Heart right ventricle (tissue), 16 donors: ENCODE measurements around the gene INCA1. TPM values are rescaled to one million over a fixed set of nuclear protein-coding genes. Genes with fewer than 3 reads are reported as not detected.

Experiments used
- ATAC-seq, 8 donors: fragments of 200-7000 bp; cut with Tn5 transposase; one replicate each; pipeline ENCODE4 v1.9.1; 2020; ENCODE audit warnings: mild to moderate bottlenecking in 8 of 8, moderate library complexity in 8 of 8, moderate number of reproducible peaks in 1 of 8
- DNase-seq, 2 donors: peaks; one replicate each; pipeline ENCODE4 v3.0.0-alpha.2; 2020
- H3K27ac ChIP-seq, 10 donors: fragments of 200-600 bp; sonication (generic) in 2 of 10; one replicate each; pipeline versions ENCODE4 v1.5.0 to v1.8.0; 2020 to 2022; ENCODE audit warnings: mild to moderate bottlenecking in 3 of 10
- H3K27me3 ChIP-seq, 7 donors: fragments of 200-600 bp; one replicate each; pipeline ENCODE4 v1.8.0; 2021 to 2022; ENCODE audit warnings: mild to moderate bottlenecking in 2 of 7
- H3K36me3 ChIP-seq, 9 donors: fragments of 200-600 bp; sonication (generic) in 1 of 9; one replicate each; pipeline versions ENCODE4 v1.5.0 to v1.8.0; 2020 to 2022; ENCODE audit warnings: mild to moderate bottlenecking in 2 of 9
- H3K4me1 ChIP-seq, 9 donors: fragments of 200-600 bp; sonication (generic) in 1 of 9; one replicate each; pipeline versions ENCODE4 v1.5.0 to v1.8.0; 2020 to 2022; ENCODE audit warnings: mild to moderate bottlenecking in 4 of 9
- H3K4me3 ChIP-seq, 10 donors: fragments of 200-600 bp; sonication (generic) in 2 of 10; one replicate each; pipeline versions ENCODE4 v1.5.0 to v1.8.0; 2020 to 2022; ENCODE audit warnings: mild to moderate bottlenecking in 7 of 10, moderate library complexity in 2 of 10
- H3K9me3 ChIP-seq, 11 donors: fragments of 200-600 bp in 10 of 11; sonication (generic) in 2 of 11; one replicate each; pipeline versions ENCODE4 v1.5.0 to v1.8.0; 2013 to 2022; ENCODE audit warnings: mild to moderate bottlenecking in 2 of 11, control low read depth in 1 of 11, moderate library complexity in 1 of 11
- CTCF ChIP-seq, 9 donors: fragments of 200-600 bp; sonication (generic) in 2 of 9; IDR thresholded peaks; one replicate each; pipeline versions ENCODE4 v1.5.0 to v1.8.0; 2021 to 2022; ENCODE audit warnings: antibody characterized with exemption in 9 of 9, mild to moderate bottlenecking in 5 of 9, moderate library complexity in 1 of 9
- WGBS, 2 donors: extraction: QIAGEN DNeasy Blood & Tissue Kit; methylation state at CpG; one replicate each; pipeline ENCODE4 v1.1.7; 2013; ENCODE audit warnings: inconsistent platforms in 1 of 2; 5-methylcytosine and 5-hydroxymethylcytosine counted together
- intact Hi-C, 10 donors: fragments of 100-400 bp; cut with DNase I; formaldehyde crosslinking; loops; one replicate each; pipeline versions ENCODE4 v1.11.1 to v1.14.2; 2022
- polyA plus RNA-seq, 2 donors: library from polyadenylated mRNA; stranded (reverse); fragments of 200-250 nt; gene quantifications; one replicate each; pipeline ENCODE4 v1.2.3, GENCODE V29; 2013
- total RNA-seq, 10 donors: library from RNA; stranded (reverse); fragmentation: NEBNext Ultra II Directional in 3 of 10; extraction: Animal tissue kit (Norgen Biotek cat#: 25700) in 3 of 10; gene quantifications; one replicate each; pipeline versions ENCODE4 v1.2.1 to v1.2.4, GENCODE V29; 2021 to 2023
- donor health status: Arrhythmogenic right ventricular cardiomyopathy.
- donor health status: ischemic (EF 13 %, LVEDD 7.1; RV severe dilation, severe dysfunction).
- donor health status: healthy with polysubstance abuse.
- donor health status: DM: no; HTN: yes; CAD: no.
- donor health status: DM: no; HTN: no; CAD: no.
- donor health status: ischemic (EF 25% LVEDD 6.9; RV normal size, moderate dysfunction).
- donor health status: ischemic (EF 25% LVEDD 5.7; RV mildly dilated, moderate dysfunction).
- donor health status: healthy.
- donor health status: DM: yes; HTN: yes; CAD: no.
- donor health status: Ischemic cardiomyopathy.
- donor health status: ischemic (EF 35%, LVEDD 5.7; RV mildly dilated, moderate dysfunction).
- donor health status: nonischemic (EF 11% LVEDD 7.7; RV severe dilation, severe dysfunction).
- donor health status: DM: yes; HTN: yes; CAD: no.
- donor health status: PGD.
- donor health status: ischemic (EF 29% LVEDD 5.4; RV normal size, mild dysfunction).
- donor health status: nonischemic (EF 23%, LVEDD 6.1; RV moderate dilation, normal function).

Gene INCA1
- total and polyA plus RNA-seq, 12 donors, result 0.83 to 7.8 (median 2.2) TPM

GRCh38 chr17:4982305-4982704, 15.0 kb downstream of the INCA1 start:
- intact Hi-C loops, result loop anchor here in 6 of 10 donors (5.0 to 10.0 kb wide), 3 partner anchors 48 to 80 kb away; partner anchors contain the start of gene GP1BA (in 2 of the 6)
- Histone ChIP-seq H3K4me3 (no peak overlapping the region), H3K27ac (no peak overlapping the region), H3K27me3 (no peaks in the 10 kb centered on the region), H3K9me3 (no peaks in the 10 kb centered on the region), H3K4me1 (peaks cover 0 to 63% (median 13%) of the 10 kb centered on the region in 9 donors), H3K36me3 (peaks cover 0 to 83% (median 47%) of the 10 kb centered on the region in 9 donors)
- no peak for ATAC-seq
- TF ChIP-seq CTCF (IDR thresholded peaks at IDR 0.05), result no peak
- WGBS, 2 donors, result 67 to 84% methylated on average over 5 of the region's 5 CpGs
- no peak for DNase-seq

GRCh38 chr17:4980644-4981216, 16.6 kb downstream of the INCA1 start:
- Histone ChIP-seq H3K9me3 (no peaks in the 10 kb centered on the region), H3K27me3 (no peaks in the 10 kb centered on the region), H3K36me3 (peaks cover 0 to 97% (median 54%) of the 10 kb centered on the region in 9 donors), H3K4me1 (peaks cover 0 to 50% (median 6%) of the 10 kb centered on the region in 9 donors), H3K4me3 (no peak overlapping the region), H3K27ac (peak overlapping the region in 1 of 10 donors; percentile 78)
- DNase-seq, result no peak
- peak; percentile 15 to 65 (median 54) for ATAC-seq
- intact Hi-C loops, result loop anchor here in 9 of 10 donors (1.0 to 10.0 kb wide), 5 partner anchors 46 to 82 kb away; partner anchors contain the start of gene GP1BA (in 2 of the 9)
- peak; percentile 61 to 78 (median 74) for TF ChIP-seq CTCF (IDR thresholded peaks at IDR 0.05)
- 39 to 40% methylated on average over 6 of the region's 6 CpGs for WGBS, 2 donors

GRCh38 chr17:4978726-4979125, 18.6 kb downstream of the INCA1 start:
- peaks cover 0 to 98% (median 51%) of the 10 kb centered on the region in 9 donors for H3K36me3 ChIP-seq
- ATAC-seq (peak in 1 of 8 donors; percentile 38), DNase-seq (no peak)
- H3K9me3 ChIP-seq, result no peaks in the 10 kb centered on the region
- peaks cover 3 to 55% (median 21%) of the 10 kb centered on the region in 9 donors for H3K4me1 ChIP-seq
- no peak overlapping the region for H3K4me3 ChIP-seq
- no peaks in the 10 kb centered on the region for H3K27me3 ChIP-seq
- peak overlapping the region in 2 of 10 donors; percentile 11 to 78 for H3K27ac ChIP-seq
- intact Hi-C loops, result no loop called here
- TF ChIP-seq CTCF (IDR thresholded peaks at IDR 0.05), result no peak

- peak; percentile 31 to 74 for DNase-seq
- Histone ChIP-seq H3K27me3 (no peaks in the 10 kb centered on the region), H3K4me3 (peak overlapping the region in 1 of 10 donors; percentile 1), H3K9me3 (no peaks in the 10 kb centered on the region), H3K36me3 (peaks cover 0 to 100% (median 45%) of the 10 kb centered on the region in 9 donors), H3K4me1 (peaks cover 11 to 48% (median 38%) of the 10 kb centered on the region in 9 donors), H3K27ac (peak overlapping the region; percentile 36 to 80 (median 70))
- peak; percentile 35 to 90 (median 82) for ATAC-seq
- TF ChIP-seq CTCF (IDR thresholded peaks at IDR 0.05), result no peak
- intact Hi-C loops, result no loop called here
- WGBS, 2 donors, result 58 to 69% methylated on average over 9 of the region's 9 CpGs
These were observed 23.1 kb downstream of the INCA1 start for GRCh38 chr17:4974115-4974670.
